KG1 (cell line): Measurements from ENCODE around the gene OTOG.
A peak's percentile ranks its signal among the peaks of the same experiment; 100 is the strongest.

Source experiments
- DNase-seq: peaks from one replicate; lab custom pipeline; 2025; lab: John Stamatoyannopoulos, UW

Gene OTOG

GRCh38 chr11:17585911-17586695, 39.0 kb downstream of the OTOG start:
- DNase-seq = no peak

DNA sequence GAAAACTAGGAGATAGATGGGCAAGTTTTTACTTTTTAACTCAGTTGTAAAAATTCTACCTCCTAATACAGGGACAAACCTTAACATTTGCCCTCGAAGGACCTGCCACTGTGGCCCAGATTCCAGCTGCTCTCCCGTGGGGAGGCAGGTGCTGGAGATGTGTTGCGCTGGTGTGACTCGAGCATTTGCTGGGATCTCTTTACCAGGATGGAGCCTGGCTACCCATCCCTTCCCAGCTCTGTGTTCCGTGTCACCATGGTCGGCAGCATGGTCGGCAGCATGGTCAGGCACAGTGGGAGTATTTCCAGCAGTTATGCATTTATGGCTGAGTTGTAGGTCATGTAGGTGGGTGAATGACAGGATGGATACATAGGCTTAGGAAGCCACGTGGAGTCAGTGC, 41.1 kb downstream of the OTOG start:
- DNase-seq = no peak

DNA sequence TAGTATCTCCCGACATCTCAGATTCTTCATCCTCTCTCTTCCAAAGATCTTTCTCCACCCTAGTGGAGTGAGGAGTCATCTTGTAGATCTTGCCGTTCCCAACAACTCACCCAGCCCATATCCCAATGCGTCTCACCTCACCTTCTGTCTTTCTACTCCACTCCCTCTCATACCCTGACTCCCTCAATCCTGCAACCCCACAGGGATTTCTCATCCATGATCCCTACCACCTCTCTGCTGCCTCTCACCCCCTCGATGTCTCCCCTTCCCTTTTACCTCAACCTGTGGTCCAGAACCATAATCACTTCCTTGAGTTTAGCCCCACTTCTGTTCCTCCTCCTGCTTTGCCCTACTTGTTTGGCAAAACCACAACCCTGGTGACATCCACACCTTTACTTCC, 41.7 kb downstream of the OTOG start:
- no peak for DNase-seq

DNA sequence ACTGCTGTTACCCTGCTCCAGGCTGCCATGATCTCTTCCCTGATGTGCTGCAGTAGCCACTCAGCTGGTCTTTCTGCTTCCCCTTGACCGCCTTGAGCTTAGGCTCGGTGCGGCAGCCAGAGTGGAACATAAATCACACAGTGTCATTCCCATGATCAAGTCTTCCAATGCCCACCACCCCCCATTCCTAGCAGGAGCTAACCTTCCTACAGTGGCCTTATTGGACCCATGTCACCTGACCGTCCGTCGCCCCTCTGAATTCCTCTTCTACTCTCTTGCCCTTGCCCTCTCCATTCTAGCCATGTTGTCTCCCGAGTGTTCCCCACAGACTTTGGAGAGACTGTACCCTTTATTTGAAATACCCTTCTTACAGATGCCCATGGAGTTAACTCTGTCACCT, 43.4 kb downstream of the OTOG start:
- no peak for DNase-seq

- no peak for DNase-seq
Observed at GRCh38 chr11:17591293-17591692, 44.2 kb downstream of the OTOG start.

GRCh38 chr11:17593466-17594245, 46.6 kb downstream of the OTOG start:
- DNase-seq = no peak

DNA sequence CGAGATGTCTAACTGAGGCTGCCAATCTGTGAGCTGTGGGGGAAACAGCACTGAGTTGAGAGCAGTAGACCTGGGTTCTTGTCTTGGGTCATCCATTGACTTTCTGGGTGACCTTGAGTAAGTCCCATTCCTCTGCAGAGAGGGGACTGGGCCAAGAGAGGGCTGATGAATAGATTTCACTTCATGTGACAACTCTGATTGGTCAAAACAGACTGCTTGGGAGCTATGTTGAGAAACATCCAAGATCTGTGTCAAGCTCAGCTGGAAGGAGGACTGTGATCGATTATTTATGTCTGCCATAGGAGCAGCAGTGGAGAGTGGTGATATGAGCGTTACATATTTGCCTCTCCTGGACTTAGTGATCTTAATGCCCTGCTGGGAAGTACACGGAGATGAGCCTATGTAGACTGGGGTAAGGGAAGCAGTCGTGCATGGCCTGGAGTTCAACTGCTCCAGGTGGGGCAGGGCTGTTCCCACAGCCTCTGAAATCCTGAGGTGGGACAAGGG, 47.7 kb downstream of the OTOG start:
- no peak for DNase-seq

- DNase-seq = no peak
Observed at GRCh38 chr11:17595526-17596309, 48.7 kb downstream of the OTOG start.

DNA sequence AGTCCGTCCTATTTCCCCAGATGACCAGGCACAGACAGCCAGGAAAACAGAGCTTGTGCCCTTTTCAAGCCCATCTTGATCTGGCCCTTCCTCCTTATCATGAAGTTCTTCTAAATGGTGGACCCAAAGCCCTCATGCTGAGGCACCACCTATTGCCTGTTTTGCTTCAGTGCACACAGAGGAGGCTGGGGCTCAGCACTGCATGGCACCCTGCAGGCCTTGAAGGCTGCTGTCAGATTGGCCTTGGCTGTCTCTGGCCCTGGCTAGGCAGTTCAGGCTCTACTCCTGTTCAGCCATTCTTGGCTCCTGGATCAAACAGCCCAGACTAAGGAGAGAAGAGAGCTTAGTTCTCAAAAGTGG, 49.2 kb downstream of the OTOG start:
- DNase-seq = no peak

- no peak for DNase-seq
Observed at GRCh38 chr11:17596711-17597110, 49.7 kb downstream of the OTOG start.

DNA sequence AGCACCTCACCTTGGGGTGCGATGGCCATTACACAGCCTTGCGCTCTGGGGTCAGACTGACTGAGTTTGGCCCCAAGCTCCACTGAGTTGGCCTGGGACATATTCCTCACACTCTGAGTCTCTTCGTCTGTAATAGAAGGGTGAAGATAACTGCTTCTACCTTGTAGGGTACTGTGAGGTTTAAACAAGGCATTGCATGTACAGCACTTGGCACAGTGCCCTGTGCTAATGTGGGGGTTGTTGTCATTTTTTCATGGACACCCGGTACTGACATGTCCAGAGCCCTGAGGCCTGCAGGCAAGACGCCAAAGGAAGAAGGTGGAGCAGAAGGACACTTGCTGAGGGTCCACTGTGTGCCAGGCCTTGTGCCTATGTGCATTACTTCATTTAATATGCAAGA, 50.7 kb downstream of the OTOG start:
- DNase-seq = no peak

- peak; percentile 48 for DNase-seq
Observed at GRCh38 chr11:17598700-17599459, 51.8 kb downstream of the OTOG start.

GRCh38 chr11:17599460-17599925, 52.4 kb downstream of the OTOG start:
- DNase-seq = no peak

- DNase-seq = no peak
Observed at GRCh38 chr11:17600316-17601255, 53.5 kb downstream of the OTOG start.

DNA sequence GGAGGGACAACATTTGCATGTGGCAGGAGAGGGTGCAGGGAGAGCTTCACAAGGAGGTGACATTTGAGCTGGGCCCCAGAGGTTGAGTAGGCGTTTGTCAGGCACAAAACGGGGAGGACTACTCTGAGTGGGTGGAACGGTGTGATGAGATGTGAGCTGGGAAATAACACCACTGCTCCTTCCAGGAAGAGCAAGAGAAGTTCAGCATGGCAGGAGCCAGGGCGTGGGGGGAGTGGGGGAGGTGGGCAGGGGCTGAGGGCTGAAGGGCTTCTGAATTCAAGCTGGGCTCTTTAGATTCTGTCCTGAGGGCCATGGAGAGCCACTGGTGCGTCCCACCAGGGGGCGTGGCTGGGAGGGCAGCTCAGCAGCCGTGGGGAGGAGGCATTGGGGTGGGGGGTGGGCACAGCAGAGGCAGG, 54.2 kb downstream of the OTOG start:
- no peak for DNase-seq

GRCh38 chr11:17601676-17602075, 54.6 kb downstream of the OTOG start:
- no peak for DNase-seq

- no peak for DNase-seq
Observed at GRCh38 chr11:17602105-17603001, 55.3 kb downstream of the OTOG start.

GRCh38 chr11:17603056-17603825, 56.2 kb downstream of the OTOG start:
- DNase-seq = no peak
